LHCN-M2 (cell line): Measurements from ENCODE around the gene CNTN4. TPM values are rescaled to one million over a fixed set of nuclear protein-coding genes. Genes with fewer than 3 reads are reported as not detected.

Source experiments
- DNase-seq: peaks from one replicate; pipeline ENCODE4 v3.0.0-alpha.2; 2012; ENCODE audit warnings: low read depth
- total RNA-seq: library from RNA; depleted of rRNA; stranded (reverse); fragments of >200 nt; gene quantifications from 2 replicates; pipeline ENCODE4 v1.2.3, GENCODE V29; 2014

The CNTN4 gene
- total RNA-seq, 1 experiment from 2014 or later = not detected

- no peak for DNase-seq
Observed at GRCh38 chr3:2851835-2852234, 753.2 kb downstream of the CNTN4 start.

- DNase-seq = no peak
Observed at GRCh38 chr3:2853651-2854050, 755.0 kb downstream of the CNTN4 start.

GRCh38 chr3:2856138-2857133, 757.8 kb downstream of the CNTN4 start:
- no peak for DNase-seq

- no peak for DNase-seq
Observed at GRCh38 chr3:2860626-2861025, 762.0 kb downstream of the CNTN4 start.

- DNase-seq = no peak
Observed at GRCh38 chr3:2861120-2861519, 762.5 kb downstream of the CNTN4 start.

GRCh38 chr3:2861920-2862319, 763.3 kb downstream of the CNTN4 start:
- DNase-seq = no peak

- DNase-seq = no peak
Observed at GRCh38 chr3:2862366-2862765, 763.7 kb downstream of the CNTN4 start.

GRCh38 chr3:2863127-2863526, 764.5 kb downstream of the CNTN4 start:
- DNase-seq = no peak

GRCh38 chr3:2869905-2870304, 771.2 kb downstream of the CNTN4 start:
- no peak for DNase-seq

GRCh38 chr3:2870724-2871333, 772.2 kb downstream of the CNTN4 start:
- no peak for DNase-seq

- DNase-seq = no peak
Observed at GRCh38 chr3:2872884-2873283, 774.2 kb downstream of the CNTN4 start.

GRCh38 chr3:2873986-2874385, 775.3 kb downstream of the CNTN4 start:
- DNase-seq = no peak

- DNase-seq = no peak
Observed at GRCh38 chr3:2875699-2876098, 777.0 kb downstream of the CNTN4 start.

- DNase-seq = no peak
Observed at GRCh38 chr3:2876362-2876761, 777.7 kb downstream of the CNTN4 start.

GRCh38 chr3:2879023-2879422, 780.4 kb downstream of the CNTN4 start:
- DNase-seq = no peak

- DNase-seq = no peak
Observed at GRCh38 chr3:2879587-2879986, 780.9 kb downstream of the CNTN4 start.

GRCh38 chr3:2880218-2880756, 781.6 kb downstream of the CNTN4 start:
- DNase-seq = no peak

- DNase-seq = no peak
Observed at GRCh38 chr3:2883283-2883682, 784.6 kb downstream of the CNTN4 start.

- no peak for DNase-seq
Observed at GRCh38 chr3:2888592-2888991, 789.9 kb downstream of the CNTN4 start.

GRCh38 chr3:2889736-2890135, 791.1 kb downstream of the CNTN4 start:
- DNase-seq = no peak

GRCh38 chr3:2896308-2896939, 797.8 kb downstream of the CNTN4 start:
- DNase-seq = no peak

- no peak for DNase-seq
Observed at GRCh38 chr3:2897821-2898220, 799.2 kb downstream of the CNTN4 start.
